ENCODE results near the gene OIT3. TPM values are rescaled to one million over a fixed set of nuclear protein-coding genes. Genes with fewer than 3 reads are reported as not detected.

The OIT3 gene
- total RNA-seq, 4 donors from 2014 or later: not detected

DNA sequence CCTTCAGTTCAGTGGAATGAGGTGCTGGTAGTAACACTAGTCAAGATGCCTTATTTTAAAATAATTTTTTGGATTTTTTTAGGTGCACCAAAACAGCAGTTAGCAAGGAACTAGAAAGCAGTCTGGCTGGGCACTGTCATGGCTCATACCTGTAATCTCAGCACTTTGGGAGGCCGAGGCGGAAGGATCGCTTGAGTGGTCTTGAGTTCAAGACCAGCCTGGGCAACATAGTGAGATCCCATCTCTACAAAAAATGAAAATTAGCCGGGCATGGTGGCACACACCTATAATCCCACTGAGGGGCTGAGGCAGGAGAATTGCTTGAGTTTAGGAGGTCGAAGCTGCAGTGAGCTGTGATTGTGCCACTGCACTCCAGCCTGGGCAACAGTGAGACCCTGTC lies 35.3 kb downstream of the OIT3 start:
- no peak for TF ChIP-seq EP300 (IDR thresholded peaks at IDR 0.05)
- TF ChIP-seq, protein P1, sequence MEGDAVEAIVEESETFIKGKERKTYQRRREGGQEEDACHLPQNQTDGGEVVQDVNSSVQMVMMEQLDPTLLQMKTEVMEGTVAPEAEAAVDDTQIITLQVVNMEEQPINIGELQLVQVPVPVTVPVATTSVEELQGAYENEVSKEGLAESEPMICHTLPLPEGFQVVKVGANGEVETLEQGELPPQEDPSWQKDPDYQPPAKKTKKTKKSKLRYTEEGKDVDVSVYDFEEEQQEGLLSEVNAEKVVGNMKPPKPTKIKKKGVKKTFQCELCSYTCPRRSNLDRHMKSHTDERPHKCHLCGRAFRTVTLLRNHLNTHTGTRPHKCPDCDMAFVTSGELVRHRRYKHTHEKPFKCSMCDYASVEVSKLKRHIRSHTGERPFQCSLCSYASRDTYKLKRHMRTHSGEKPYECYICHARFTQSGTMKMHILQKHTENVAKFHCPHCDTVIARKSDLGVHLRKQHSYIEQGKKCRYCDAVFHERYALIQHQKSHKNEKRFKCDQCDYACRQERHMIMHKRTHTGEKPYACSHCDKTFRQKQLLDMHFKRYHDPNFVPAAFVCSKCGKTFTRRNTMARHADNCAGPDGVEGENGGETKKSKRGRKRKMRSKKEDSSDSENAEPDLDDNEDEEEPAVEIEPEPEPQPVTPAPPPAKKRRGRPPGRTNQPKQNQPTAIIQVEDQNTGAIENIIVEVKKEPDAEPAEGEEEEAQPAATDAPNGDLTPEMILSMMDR (IDR thresholded peaks at IDR 0.05): no peak
- no peak for TF ChIP-seq POLR2AphosphoS5 (IDR thresholded peaks at IDR 0.05)
- TF ChIP-seq POLR2A (IDR thresholded peaks at IDR 0.05; ENCODE audit: low read depth): no peak
- Histone ChIP-seq H3K4me1 (no peaks in the 10 kb centered on the region), H3K4me3 (no peak overlapping the region), H3K9me3 (no peaks in the 10 kb centered on the region), H3K27ac (replicated peaks in 1 of 4) (no peak overlapping the region), H3K36me3 (no peaks in the 10 kb centered on the region), H3K27me3 (no peaks in the 10 kb centered on the region)
- no peak for DNase-seq (ENCODE audit: extremely low spot score)
- WGBS: 94% methylated on average over 5 of the region's 5 CpGs
- intact Hi-C loops (cut with DNase I): no loop called here

DNA sequence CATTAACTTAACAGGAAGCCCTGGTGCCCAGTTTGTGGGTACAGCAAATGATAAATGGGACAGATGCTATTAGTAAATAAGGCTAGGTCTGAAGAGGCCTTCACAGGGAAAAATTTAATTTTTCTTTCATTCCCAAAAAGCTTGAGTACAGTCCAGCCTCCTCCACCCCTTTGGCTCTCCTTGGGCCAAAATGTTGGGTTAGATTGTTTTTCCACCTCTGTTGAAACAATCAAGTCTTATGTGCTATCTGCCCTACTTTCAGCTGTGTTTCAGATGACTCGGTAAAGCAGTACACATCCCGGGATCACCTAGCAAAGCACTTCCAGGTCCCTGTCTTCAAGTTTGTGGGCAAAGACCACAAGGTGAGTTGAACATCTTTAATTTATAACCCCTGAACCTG lies 36.7 kb downstream of the OIT3 start:
- intact Hi-C loops (cut with DNase I): no loop called here
- WGBS: 95% methylated on average over 2 of the region's 2 CpGs
- no peak for TF ChIP-seq POLR2A (IDR thresholded peaks at IDR 0.05; ENCODE audit: low read depth)
- TF ChIP-seq POLR2AphosphoS5 (IDR thresholded peaks at IDR 0.05): no peak
- TF ChIP-seq, protein P1 (IDR thresholded peaks at IDR 0.05): no peak
- TF ChIP-seq EP300 (IDR thresholded peaks at IDR 0.05): no peak
- Histone ChIP-seq H3K27me3 (no peaks in the 10 kb centered on the region), H3K36me3 (no peaks in the 10 kb centered on the region), H3K4me3 (no peak overlapping the region), H3K4me1 (no peaks in the 10 kb centered on the region), H3K27ac (replicated peaks in 1 of 4) (no peak overlapping the region), H3K9me3 (no peaks in the 10 kb centered on the region)
- DNase-seq (ENCODE audit: extremely low spot score): no peak

DNA sequence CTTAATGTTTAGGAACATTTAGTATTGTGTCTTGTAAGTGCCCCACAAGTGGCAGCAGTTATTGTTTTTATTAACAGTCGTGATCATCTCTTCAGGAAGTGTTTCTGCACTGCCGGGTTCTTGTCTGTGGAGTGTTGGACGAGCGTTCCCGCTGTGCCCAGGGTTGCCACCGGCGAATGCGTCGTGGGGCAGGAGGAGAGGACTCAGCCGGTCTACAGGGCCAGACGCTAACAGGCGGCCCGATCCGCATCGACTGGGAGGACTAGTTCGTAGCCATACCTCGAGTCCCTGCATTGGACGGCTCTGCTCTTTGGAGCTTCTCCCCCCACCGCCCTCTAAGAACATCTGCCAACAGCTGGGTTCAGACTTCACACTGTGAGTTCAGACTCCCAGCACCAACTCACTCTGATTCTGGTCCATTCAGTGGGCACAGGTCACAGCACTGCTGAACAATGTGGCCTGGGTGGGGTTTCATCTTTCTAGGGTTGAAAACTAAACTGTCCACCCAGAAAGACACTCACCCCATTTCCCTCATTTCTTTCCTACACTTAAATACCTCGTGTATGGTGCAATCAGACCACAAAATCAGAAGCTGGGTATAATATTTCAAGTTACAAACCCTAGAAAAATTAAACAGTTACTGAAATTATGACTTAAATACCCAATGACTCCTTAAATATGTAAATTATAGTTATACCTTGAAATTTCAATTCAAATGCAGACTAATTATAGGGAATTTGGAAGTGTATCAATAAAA lies 38.9 kb downstream of the OIT3 start:
- intact Hi-C loops (cut with DNase I): no loop called here
- no peak overlapping the region for H3K4me3 ChIP-seq
- H3K27me3 ChIP-seq: no peaks in the 10 kb centered on the region
- TF ChIP-seq POLR2AphosphoS5 (IDR thresholded peaks at IDR 0.05) (no peak), POLR2A (IDR thresholded peaks at IDR 0.05; ENCODE audit: low read depth) (no peak), EP300 (IDR thresholded peaks at IDR 0.05) (no peak)
- TF ChIP-seq, protein P1 (IDR thresholded peaks at IDR 0.05): no peak
- no peaks in the 10 kb centered on the region for H3K36me3 ChIP-seq
- H3K27ac ChIP-seq (replicated peaks in 1 of 4): no peak overlapping the region
- H3K4me1 ChIP-seq: no peaks in the 10 kb centered on the region
- DNase-seq (ENCODE audit: extremely low spot score): no peak
- no peaks in the 10 kb centered on the region for H3K9me3 ChIP-seq
- 94% methylated on average over 20 of the region's 20 CpGs for WGBS

DNA sequence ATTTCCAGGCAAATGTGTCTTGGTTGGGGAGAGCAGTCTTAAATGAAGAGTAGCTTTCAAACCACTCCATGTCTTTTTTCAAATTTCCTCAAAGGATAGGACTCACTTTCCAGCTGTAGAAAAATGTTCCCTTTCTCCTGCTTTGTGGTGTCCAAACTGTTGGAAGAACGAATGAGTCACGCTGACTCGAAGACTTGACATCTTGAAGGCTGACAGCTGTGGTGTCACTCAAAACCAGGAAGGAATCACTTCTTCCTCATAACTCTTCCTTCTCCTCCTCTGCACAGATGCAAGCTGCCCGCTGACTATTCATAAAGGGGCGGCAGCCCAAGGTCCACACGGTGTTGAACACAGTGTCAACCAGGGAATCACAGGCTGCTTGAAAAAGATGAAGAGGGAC lies 41.8 kb downstream of the OIT3 start:
- no peak overlapping the region for H3K27ac ChIP-seq (replicated peaks in 1 of 4)
- H3K4me1 ChIP-seq: no peaks in the 10 kb centered on the region
- H3K9me3 ChIP-seq: no peaks in the 10 kb centered on the region
- TF ChIP-seq POLR2A (IDR thresholded peaks at IDR 0.05; ENCODE audit: low read depth) (no peak), EP300 (IDR thresholded peaks at IDR 0.05) (no peak), POLR2AphosphoS5 (IDR thresholded peaks at IDR 0.05) (no peak)
- TF ChIP-seq, protein P1 (IDR thresholded peaks at IDR 0.05): no peak
- no peak for DNase-seq (ENCODE audit: extremely low spot score)
- H3K27me3 ChIP-seq: no peaks in the 10 kb centered on the region
- intact Hi-C loops (cut with DNase I): no loop called here
- no peak overlapping the region for H3K4me3 ChIP-seq
- 75% methylated on average over 6 of the region's 6 CpGs for WGBS
- H3K36me3 ChIP-seq: no peaks in the 10 kb centered on the region

Measured in esophagus muscularis mucosa (tissue), 4 donors.